HepG2 (cell line): Measurements from ENCODE around the gene WSB2.

Experiments
- IKZF1 ChIP-seq: fragments of 450-650 bp; IDR thresholded peaks from 2 replicates; pipeline ENCODE4 v1.7.1; 2016
- PAF1 ChIP-seq: IDR thresholded peaks from 2 replicates; pipeline ENCODE4 v1.6.1; 2016; ENCODE audit warnings: missing genetic modification reagents, missing compliant biosample characterization
- RNF2 ChIP-seq: fragments of 450-650 bp; conservative IDR thresholded peaks from 2 replicates; pipeline ENCODE4 v1.6.1; 2016; ENCODE audit warnings: low read depth
- TAF1 ChIP-seq: sonication (generic); formaldehyde crosslinking; IDR thresholded peaks from 2 replicates; pipeline ENCODE4 v1.4.0; 2020; ENCODE audit warnings: missing genetic modification reagents
- TCF12 ChIP-seq, 2 experiments: fragments of 450-650 bp in 1 of 2; sonication (generic) in 1 of 2; formaldehyde crosslinking in 1 of 2; IDR thresholded peaks; 2 replicates each; pipeline versions ENCODE4 v1.6.1 to v1.8.0; 2017 to 2022; ENCODE audit warnings: antibody characterized with exemption in 1 of 2, mild to moderate bottlenecking in 1 of 2, missing genetic modification reagents in 1 of 2, moderate library complexity in 1 of 2
- ZNF235 ChIP-seq: sonication (generic); formaldehyde crosslinking; IDR thresholded peaks from 2 replicates; pipeline ENCODE4 v1.8.1; 2023; ENCODE audit warnings: mild to moderate bottlenecking, missing genetic modification reagents, borderline replicate concordance
- ZNF557 ChIP-seq: sonication (generic); formaldehyde crosslinking; IDR thresholded peaks from 2 replicates; pipeline ENCODE4 v1.4.0; 2020; ENCODE audit warnings: missing genetic modification reagents
- ZZZ3 ChIP-seq: sonication (generic); formaldehyde crosslinking; IDR thresholded peaks from 2 replicates; pipeline ENCODE4 v1.4.0; 2020; ENCODE audit warnings: missing genetic modification reagents, mild to moderate bottlenecking, borderline replicate concordance
- TF ChIP-seq, protein P1 (sequence below): sonication (generic); formaldehyde crosslinking; IDR thresholded peaks from 2 replicates; pipeline ENCODE4 v1.5.0; 2020; ENCODE audit warnings: mild to moderate bottlenecking, missing genetic modification reagents, moderate library complexity
- TF ChIP-seq, protein P2 (sequence below): sonication (generic); formaldehyde crosslinking; conservative IDR thresholded peaks from 2 replicates; pipeline ENCODE4 v1.8.1; 2023; ENCODE audit warnings: missing genetic modification reagents

DNA sequence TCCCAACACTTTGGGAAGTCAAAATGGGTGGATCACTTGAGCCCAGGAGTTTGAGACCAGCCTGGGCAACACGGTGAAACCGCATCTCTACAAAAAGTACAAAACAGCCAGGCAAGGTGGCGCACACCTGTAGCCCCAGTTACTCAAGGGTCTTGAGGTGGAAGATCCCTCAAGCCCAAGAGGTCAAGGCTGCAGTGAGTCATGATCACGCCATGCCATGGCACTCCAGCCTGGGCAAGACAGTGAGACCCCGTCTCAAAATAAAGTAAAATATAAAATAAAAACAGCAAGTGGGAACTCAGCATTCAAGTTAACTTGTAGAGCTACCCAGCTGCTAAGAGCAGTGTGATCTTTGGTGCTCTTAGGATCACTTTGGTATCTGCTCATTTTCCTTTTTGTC lies 31.8 kb downstream of the WSB2 start:
- TF ChIP-seq PAF1 (CRISPR knock-in tag), result no peak
- TF ChIP-seq ZNF235, result no peak
- TF ChIP-seq, protein P1, sequence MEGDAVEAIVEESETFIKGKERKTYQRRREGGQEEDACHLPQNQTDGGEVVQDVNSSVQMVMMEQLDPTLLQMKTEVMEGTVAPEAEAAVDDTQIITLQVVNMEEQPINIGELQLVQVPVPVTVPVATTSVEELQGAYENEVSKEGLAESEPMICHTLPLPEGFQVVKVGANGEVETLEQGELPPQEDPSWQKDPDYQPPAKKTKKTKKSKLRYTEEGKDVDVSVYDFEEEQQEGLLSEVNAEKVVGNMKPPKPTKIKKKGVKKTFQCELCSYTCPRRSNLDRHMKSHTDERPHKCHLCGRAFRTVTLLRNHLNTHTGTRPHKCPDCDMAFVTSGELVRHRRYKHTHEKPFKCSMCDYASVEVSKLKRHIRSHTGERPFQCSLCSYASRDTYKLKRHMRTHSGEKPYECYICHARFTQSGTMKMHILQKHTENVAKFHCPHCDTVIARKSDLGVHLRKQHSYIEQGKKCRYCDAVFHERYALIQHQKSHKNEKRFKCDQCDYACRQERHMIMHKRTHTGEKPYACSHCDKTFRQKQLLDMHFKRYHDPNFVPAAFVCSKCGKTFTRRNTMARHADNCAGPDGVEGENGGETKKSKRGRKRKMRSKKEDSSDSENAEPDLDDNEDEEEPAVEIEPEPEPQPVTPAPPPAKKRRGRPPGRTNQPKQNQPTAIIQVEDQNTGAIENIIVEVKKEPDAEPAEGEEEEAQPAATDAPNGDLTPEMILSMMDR, result no peak
- TF ChIP-seq, protein P2, sequence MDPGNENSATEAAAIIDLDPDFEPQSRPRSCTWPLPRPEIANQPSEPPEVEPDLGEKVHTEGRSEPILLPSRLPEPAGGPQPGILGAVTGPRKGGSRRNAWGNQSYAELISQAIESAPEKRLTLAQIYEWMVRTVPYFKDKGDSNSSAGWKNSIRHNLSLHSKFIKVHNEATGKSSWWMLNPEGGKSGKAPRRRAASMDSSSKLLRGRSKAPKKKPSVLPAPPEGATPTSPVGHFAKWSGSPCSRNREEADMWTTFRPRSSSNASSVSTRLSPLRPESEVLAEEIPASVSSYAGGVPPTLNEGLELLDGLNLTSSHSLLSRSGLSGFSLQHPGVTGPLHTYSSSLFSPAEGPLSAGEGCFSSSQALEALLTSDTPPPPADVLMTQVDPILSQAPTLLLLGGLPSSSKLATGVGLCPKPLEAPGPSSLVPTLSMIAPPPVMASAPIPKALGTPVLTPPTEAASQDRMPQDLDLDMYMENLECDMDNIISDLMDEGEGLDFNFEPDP (CRISPR knock-in tag), result no peak
- no peak for TF ChIP-seq IKZF1
- TF ChIP-seq RNF2, result no peak
- no peak for TF ChIP-seq ZNF557 (CRISPR knock-in tag)
- no peak for TF ChIP-seq TCF12 (IDR thresholded peaks at IDR 0.05)
- no peak for TF ChIP-seq TCF12 (CRISPR knock-in tag; IDR thresholded peaks at IDR 0.05)
- TF ChIP-seq ZZZ3, result no peak
- no peak for TF ChIP-seq TAF1 (CRISPR knock-in tag)
